K562 (cell line): ENCODE measurements around the gene CLTC.

Experiments used
- EP300 ChIP-seq: IDR thresholded peaks from 2 replicates; pipeline ENCODE4 v1.6.1; 2012; ENCODE audit warnings: low read length, improper control_type of control experiment
- EZH2 ChIP-seq: IDR thresholded peaks from 2 replicates; pipeline ENCODE4 v1.6.1; 2012; ENCODE audit warnings: low read depth, mild to moderate bottlenecking, inconsistent platforms, low read length, borderline replicate concordance
- HDAC2 ChIP-seq: fragments of 450-650 bp; IDR thresholded peaks from 2 replicates; pipeline ENCODE4 v1.6.1; 2016; ENCODE audit warnings: mild to moderate bottlenecking
- RAD21 ChIP-seq, 2 experiments: fragments of 250-450 bp in 1 of 2; fragments of 450-650 bp in 1 of 2; sonication (Bioruptor Pico) in 1 of 2; formaldehyde crosslinking in 1 of 2; IDR thresholded peaks in 1 of 2; conservative IDR thresholded peaks in 1 of 2; 2 replicates each; pipeline versions ENCODE4 v1.4.0 to v1.8.0; 2020 to 2022; ENCODE audit warnings: mild to moderate bottlenecking in 2 of 2, moderate library complexity in 1 of 2
- ZFX ChIP-seq: sonication (generic); formaldehyde crosslinking; IDR thresholded peaks from 2 replicates; pipeline ENCODE4 v1.8.0; 2022; ENCODE audit warnings: mild to moderate bottlenecking, missing genetic modification reagents, moderate library complexity
- ZSCAN29 ChIP-seq: fragments of 450-650 bp; IDR thresholded peaks from 2 replicates; pipeline ENCODE4 v1.6.1; 2017
- TF ChIP-seq, protein P1 (sequence below): fragments of 200-400 bp; formaldehyde crosslinking; IDR thresholded peaks from 2 replicates; pipeline ENCODE4 v1.6.1; 2017; ENCODE audit warnings: mild to moderate bottlenecking, low read depth, low read length, moderate library complexity
- TF ChIP-seq, protein P2 (sequence below): sonication (generic); formaldehyde crosslinking; IDR thresholded peaks from 2 replicates; pipeline ENCODE4 v1.8.1; 2022; ENCODE audit warnings: missing genetic modification reagents

DNA sequence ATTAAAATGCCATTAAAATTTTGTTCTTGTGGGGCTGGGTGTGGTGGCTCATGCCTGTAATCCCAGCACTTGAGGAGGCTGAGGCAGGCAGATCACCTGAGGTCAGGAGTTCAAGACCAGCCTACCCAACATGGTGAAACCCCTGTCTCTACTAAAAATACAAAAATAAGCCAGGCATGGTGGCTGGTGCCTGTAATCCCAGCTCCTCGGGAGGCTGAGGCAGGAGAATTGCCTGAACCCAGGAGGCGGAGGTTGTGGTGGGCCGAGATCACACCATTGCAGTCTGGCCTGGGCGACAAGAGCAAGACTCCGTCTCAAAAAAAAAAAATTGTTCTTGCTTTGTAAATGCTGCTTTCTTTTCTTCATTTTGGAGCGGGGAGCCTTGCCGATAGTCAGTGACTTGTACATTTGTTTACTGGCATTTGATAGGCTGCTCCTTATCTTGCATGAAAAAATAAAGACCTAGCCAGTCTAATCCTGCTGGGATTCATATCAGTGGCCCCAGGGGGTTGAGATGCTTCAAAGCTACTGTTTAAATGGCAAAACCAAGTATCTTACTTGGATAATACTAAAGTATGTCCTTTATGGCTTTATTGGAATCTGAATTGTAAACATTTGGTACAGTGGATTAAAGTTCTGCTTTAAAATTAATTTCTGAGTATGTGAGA lies 3.3 kb upstream of the CLTC start:
- TF ChIP-seq ZFX (CRISPR knock-in tag) (no peak), EZH2 (no peak), HDAC2 (0 out of 2 replicates have a peak, but pooled peaks have one; percentile 43), ZSCAN29 (no peak), EP300 (peak; percentile 53), RAD21 (CRISPR knock-in tag; conservative IDR thresholded peaks at IDR 0.05 in 1 of 2, IDR thresholded peaks at IDR 0.05 in 1 of 2) (no peak)
- TF ChIP-seq, protein P1, sequence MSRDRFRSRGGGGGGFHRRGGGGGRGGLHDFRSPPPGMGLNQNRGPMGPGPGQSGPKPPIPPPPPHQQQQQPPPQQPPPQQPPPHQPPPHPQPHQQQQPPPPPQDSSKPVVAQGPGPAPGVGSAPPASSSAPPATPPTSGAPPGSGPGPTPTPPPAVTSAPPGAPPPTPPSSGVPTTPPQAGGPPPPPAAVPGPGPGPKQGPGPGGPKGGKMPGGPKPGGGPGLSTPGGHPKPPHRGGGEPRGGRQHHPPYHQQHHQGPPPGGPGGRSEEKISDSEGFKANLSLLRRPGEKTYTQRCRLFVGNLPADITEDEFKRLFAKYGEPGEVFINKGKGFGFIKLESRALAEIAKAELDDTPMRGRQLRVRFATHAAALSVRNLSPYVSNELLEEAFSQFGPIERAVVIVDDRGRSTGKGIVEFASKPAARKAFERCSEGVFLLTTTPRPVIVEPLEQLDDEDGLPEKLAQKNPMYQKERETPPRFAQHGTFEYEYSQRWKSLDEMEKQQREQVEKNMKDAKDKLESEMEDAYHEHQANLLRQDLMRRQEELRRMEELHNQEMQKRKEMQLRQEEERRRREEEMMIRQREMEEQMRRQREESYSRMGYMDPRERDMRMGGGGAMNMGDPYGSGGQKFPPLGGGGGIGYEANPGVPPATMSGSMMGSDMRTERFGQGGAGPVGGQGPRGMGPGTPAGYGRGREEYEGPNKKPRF = no peak
- TF ChIP-seq, protein P2, sequence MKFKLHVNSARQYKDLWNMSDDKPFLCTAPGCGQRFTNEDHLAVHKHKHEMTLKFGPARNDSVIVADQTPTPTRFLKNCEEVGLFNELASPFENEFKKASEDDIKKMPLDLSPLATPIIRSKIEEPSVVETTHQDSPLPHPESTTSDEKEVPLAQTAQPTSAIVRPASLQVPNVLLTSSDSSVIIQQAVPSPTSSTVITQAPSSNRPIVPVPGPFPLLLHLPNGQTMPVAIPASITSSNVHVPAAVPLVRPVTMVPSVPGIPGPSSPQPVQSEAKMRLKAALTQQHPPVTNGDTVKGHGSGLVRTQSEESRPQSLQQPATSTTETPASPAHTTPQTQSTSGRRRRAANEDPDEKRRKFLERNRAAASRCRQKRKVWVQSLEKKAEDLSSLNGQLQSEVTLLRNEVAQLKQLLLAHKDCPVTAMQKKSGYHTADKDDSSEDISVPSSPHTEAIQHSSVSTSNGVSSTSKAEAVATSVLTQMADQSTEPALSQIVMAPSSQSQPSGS (CRISPR knock-in tag) = no peak
